Measurements from ENCODE around the gene ZMYND8. TPM values are rescaled to one million over a fixed set of nuclear protein-coding genes. Genes with fewer than 3 reads are reported as not detected.

Gene ZMYND8
- total and polyA plus RNA-seq, 2 of the 4 experiments (the other 2 are of a cell fraction) = 24.0 to 28.2 TPM

DNA sequence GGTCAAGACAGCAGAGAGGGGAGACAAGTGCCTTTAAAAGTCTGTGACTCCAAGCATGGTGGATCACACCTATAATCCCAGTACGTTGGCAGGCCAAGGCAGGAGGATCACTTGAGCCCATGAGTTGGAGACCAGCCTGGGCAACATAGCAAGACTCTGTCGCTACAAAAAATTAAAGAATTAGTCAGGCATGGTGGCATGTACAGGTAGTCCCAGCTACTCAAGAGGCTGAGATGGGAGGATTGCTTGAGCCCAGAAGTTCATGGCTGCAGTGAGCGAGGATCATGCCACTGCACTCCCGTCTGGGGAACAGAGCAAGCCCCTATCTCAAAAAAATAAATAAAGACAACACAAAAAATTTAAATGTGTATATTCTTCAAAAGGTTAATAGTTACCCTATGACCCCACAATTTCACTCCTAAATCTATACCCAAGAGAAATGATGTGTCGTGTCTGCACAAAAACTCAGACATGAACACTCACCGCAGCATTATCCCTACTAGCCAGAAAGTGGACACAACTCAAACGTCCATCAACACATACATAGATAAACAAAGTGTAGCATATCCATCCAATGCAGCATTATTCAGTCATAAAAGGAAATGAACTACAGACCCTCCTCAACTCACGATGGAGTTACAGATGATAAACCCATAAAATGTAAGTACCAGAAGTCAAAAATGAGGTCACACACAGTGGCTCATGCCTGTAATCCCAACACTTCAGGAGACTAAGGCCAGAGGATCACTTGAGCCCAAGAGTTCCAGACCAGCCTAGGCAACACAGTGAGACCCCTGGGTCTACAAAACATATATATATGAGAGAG is 23.9 kb downstream of the ZMYND8 start (continued):
- TF ChIP-seq, protein P1, sequence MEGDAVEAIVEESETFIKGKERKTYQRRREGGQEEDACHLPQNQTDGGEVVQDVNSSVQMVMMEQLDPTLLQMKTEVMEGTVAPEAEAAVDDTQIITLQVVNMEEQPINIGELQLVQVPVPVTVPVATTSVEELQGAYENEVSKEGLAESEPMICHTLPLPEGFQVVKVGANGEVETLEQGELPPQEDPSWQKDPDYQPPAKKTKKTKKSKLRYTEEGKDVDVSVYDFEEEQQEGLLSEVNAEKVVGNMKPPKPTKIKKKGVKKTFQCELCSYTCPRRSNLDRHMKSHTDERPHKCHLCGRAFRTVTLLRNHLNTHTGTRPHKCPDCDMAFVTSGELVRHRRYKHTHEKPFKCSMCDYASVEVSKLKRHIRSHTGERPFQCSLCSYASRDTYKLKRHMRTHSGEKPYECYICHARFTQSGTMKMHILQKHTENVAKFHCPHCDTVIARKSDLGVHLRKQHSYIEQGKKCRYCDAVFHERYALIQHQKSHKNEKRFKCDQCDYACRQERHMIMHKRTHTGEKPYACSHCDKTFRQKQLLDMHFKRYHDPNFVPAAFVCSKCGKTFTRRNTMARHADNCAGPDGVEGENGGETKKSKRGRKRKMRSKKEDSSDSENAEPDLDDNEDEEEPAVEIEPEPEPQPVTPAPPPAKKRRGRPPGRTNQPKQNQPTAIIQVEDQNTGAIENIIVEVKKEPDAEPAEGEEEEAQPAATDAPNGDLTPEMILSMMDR (conservative IDR thresholded peaks at IDR 0.05; ENCODE audit: low read depth, low read length) = no peak

Measured in IMR-90 (cell line).